HG02763 (cell line): ENCODE results near the gene DYRK1A.
"Not testable (repeated sequence)": the region's sequence is repeated elsewhere in the genome, so short reads cannot be mapped to it uniquely, and the experiment has no call there.

Experiments
- ATAC-seq: cut with Tn5 transposase; IDR thresholded peaks from one replicate; pipeline ENCODE4 v1.9.1; 2021; ENCODE audit warnings: mild to moderate bottlenecking, moderate library complexity; ENCODE audit not compliant: unreplicated experiment

DYRK1A gene

DNA sequence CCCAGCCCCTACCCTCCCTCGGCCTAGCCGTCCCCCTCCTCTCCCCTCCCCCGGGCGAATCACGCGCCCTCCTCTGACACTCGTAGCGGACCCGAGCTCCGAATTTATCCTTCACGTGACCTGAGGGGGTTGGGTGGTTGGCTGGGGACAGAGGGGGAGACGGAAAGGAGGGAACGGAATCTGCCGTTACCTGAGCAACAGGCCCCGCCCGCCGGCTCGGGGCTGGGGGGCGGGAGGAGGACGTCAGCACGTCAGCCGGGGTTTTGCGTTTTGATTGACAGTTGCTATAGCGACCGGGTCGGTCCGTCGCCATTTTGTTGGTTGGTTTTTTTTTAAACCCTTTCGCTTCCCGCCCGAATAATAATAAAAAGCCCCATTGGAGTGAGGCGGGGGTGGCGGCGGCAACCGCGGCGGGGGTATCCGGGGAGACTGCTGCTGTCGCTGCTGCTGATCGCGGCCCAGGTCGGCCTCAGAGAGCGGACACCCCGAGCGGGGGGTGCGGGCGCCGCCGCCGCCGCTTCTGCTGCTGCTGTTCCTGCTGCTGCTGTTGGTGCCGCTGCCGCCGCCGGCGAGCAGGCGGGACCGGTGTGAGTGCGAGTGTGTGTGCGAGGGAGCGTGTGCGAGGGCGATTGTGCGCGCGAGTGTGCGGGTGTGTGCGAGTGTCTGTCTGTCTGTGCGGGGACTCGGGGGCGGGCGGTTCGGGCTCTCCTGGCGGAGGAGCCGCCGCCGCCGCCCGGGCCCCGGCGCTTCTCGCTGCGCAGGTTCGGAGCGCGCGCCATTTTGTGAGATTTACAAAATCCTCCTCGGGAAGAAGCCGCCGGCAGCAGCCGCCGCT lies at the start of gene DYRK1A:
Gene DYRK1A, plus strand, starts transcription at position 292 of the 835 bp plus-strand sequence. CDS start 53,602 bp downstream, outside the sequence.
- peak; percentile 69 for ATAC-seq

DNA sequence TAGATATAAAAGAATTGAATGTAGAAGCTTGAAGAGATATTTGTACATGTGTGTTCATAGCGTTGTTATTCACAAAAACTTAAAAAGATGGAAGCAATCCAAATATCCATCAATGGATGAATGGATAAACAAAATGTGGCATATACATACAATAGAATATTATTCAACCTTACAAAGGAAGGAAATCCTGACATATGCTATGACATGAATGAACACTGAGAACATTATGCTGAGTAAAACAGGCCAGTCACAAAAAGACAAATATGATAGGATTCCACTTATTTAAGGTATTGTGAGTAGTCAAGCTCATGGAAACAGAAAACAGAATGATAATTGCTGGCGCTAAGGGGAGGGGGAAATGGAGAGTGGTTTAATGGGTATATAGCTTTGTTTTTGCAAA lies 47.0 kb upstream of the DYRK1A start:
- no peak for ATAC-seq

DNA sequence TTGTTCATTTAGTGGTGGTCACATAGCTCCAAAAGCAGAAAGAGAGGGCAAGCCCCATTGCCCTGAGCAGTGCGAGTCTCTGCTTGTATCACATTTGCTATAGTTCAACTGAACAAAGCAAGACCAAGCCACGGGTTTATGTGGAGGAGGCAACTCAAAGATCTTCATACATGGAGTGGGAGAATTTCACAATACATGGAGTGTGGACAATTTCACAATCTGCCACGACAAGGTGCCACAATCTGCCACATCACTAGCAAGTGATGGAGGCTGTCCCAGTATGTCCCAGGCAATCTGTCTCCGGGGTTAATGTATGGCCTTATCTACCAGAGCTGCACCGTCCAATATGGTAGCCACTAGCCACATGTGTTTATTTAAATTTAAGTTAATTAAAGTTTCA lies 44.5 kb upstream of the DYRK1A start:
- ATAC-seq: no peak

DNA sequence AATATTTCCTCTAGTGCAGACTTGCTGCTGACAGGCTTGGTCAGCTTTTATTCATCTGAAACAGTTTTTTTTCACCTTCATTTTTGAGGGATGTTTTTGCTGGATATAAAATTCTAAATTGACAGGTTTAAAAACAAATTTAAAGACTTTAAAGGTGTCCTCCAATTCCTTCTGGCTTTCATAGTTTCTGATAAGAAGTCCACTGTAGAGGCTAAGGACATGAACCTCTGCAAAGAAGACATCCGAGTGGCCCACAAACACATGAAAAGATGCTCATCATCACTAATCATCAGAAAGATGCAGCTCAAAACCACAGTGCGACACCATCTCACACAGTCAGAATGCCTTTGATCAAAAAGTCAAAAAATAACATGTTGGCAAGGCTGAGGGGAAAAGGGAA lies 42.0 kb upstream of the DYRK1A start:
- ATAC-seq: no peak

DNA sequence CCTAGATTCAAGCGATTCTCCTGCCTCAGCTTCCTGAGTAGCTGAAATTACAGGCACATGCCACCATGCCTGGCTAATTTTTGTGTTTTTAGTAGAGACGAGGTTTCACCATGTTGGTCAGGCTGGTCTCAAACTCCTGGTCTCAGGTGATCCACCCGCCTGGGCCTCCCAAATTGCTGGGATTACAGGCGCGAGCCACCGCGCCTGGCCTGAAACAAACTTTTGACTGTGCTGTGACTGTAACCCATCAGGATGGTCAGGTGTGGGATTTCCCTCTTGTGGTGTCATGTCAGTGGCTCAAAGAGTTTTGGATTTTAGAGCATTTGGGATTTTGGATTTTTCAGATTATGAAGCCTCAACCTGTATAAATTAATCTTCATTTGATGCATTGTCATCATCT lies 38.4 kb upstream of the DYRK1A start:
- ATAC-seq: not testable (repeated sequence)

DNA sequence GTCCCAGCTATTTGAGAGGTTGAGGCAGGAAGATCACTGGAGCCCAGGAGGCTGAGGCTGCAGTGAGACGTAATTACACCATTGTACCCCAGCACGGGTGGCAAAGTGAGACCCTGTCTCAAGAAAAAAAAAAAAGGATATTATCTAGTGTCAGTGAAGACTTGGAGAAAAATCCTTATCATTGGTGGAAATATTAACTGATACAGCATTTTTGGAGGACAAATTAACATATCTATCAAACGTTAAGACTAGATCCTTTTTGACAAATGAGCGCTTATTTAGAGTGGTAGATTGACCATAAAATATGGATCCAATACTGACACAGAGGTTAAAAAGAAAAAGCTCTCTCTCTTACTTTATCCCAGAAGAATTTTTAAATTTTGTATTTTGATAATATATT lies 35.2 kb upstream of the DYRK1A start:
- ATAC-seq: no peak

DNA sequence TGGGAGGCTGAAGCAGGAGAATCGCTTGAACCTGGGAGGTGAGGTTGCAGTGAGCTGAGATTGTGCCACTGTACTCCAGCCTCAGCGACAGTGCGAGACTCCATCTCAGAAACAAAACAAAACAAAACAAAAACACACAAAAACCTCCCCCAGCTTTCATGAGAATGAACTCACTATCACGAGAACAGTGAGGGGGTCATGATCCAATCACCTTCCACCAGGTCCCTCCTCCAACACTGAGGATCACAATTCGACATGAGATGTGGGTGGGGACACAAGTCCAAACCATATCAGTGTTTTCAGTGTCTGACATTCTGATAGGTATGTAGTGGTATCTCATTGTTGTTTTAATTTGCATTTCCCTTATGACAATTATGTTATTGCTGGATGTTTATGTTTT lies 31.5 kb upstream of the DYRK1A start:
- ATAC-seq: no peak

DNA sequence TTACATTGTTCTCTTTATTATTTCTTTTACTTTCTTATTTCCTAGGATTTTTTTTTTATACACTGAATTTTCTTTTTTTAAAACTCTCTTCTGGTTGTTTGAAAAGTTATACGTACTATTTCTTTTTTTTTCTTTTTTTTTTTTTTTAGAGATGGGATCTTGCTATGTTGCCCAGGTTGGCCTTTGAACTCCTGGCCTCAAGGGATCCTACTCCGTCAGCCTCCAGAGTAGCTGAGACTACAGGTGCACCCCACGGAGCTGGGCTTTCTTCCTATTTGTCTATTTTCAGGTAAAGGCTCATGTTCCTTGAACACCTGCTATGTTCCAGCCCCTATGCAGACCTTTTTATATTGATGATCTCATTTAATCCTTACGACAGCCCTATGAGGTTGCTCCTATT lies 29.4 kb upstream of the DYRK1A start:
- no peak for ATAC-seq

DNA sequence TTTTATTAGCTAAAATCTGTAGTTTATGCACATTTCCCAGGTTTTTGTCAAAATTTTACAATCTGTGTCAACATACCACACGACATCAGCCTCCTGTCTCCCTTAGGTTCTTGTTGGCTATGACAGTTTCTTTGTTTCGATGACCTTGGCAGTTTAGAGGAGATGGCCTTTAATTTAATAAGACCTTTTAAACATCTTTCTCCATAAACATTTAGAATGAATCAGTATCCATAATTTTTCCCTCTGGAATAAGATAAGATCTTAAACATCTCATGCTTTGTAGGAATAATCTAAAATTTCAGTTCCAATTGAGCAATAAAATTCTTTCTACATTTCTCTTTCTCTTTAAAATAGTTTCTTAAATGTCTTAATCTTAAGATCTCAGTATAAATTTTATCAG lies 28.7 kb upstream of the DYRK1A start:
- ATAC-seq: no peak

DNA sequence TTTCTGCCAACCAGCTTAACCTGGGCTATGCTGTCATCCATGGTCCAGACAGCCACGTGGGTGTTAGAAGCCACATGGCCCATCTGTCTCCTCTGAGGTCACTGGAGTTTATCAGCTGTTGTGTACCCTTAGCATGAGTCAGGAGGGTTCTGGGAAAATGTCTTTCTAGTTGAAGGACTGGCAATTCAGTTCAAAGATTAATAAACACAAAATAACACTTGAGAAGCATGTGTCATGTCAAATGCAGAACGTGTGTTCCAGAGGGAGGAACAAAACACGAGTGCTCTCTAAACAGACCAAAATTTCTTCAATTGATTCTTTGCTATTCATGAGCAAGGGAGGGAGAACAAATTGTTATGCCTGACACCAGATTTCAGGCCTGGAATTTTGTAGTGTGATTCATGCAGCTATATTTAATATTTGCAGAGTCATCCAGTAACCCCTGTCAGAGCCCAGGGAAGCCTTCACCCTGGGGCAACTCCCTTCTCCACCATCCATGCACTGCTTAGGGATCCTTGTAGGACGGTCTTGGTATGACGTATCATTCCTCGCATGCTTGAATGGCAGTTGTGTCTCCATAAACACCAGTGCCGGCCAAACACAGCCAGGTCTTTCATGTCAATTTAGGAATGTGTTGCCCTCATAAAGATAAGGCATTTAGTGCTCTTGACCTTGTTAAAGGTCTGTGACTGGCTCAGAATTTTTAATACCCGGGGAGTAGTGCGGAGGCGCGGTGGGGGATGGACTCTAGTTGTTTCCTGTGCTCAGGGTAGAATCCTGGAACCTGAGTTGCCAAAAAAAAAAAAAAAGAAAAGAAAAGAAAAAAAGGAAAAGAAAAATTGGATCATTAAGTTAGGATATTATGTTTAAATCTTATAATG lies 27.7 kb upstream of the DYRK1A start:
- ATAC-seq: no peak

DNA sequence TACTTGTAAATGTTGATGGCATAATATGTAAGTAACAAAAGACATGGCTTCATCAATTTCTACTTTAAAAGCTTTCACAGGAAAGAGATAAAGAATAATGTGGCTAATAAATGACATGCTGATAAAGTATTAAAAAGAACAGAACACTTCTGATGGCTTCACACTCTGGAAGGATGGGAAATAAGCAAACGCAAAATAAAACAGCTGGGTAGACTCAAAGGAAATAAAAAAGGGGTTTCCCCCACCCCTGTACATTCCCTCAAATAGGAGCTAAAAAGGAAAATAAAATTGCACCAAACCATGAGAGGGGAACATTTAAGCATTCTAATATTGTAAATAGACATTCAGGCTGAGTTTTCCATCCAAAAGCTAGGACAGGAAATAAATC lies 27.0 kb upstream of the DYRK1A start:
- no peak for ATAC-seq

DNA sequence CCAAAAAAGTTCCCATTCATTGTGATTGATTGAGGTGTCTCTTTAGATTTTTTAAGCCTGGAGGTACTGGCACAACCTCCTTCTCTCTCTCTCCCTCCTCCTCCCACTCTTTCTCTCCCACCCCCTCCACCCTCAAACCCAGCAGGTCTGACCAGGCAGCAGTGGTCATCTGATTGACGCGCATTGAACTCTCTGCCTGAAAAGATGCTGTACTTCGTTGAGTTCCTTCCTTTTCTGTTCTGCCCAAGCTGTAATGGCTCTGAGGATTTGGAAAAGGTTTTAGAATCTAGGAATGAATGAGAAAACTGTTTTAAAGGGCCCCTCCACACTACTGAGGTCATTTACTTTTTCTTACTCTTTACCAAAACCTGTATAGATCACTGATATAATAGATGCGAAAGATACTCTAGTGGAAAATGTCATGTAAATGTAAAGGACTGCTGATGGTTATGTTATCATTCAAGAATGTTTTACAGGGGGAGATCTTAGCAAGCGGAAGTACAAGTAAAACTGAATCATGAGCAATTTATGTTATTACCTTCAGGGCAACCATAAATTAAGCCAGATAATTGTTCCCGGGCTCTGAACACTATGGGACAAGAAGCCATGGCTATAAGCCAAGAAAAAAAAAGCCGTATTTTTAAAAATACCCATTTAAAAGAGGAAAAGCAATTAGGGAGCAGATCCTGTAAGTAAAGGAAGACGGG lies 25.2 kb upstream of the DYRK1A start:
- ATAC-seq: no peak

DNA sequence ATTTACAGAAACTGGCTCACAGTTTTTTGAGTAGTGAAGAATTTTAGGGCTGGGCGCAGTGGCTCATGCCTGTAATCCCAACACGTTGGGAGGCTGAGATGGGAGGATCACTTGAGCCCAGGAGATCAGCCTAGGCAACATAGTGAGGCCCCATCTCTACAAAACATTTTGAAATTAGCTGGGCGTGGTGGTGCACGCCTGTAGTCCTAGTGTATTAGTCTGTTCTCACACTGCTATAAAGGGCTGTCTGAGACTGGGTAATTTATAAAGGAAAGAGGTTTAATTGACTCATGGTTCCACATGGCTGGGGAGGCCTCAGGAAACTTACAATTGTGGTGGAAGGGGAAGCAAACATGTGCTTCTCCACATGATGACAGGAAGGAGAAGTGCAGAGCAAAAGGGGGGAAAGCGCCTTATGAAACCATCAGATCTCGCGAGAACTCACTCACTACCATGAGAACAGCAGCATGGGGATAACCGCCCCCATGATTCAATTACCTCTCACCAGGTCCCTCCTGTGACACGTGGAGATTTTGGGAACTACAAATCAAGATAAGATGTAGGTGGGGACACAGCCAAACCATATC lies 24.4 kb upstream of the DYRK1A start:
- ATAC-seq: no peak

DNA sequence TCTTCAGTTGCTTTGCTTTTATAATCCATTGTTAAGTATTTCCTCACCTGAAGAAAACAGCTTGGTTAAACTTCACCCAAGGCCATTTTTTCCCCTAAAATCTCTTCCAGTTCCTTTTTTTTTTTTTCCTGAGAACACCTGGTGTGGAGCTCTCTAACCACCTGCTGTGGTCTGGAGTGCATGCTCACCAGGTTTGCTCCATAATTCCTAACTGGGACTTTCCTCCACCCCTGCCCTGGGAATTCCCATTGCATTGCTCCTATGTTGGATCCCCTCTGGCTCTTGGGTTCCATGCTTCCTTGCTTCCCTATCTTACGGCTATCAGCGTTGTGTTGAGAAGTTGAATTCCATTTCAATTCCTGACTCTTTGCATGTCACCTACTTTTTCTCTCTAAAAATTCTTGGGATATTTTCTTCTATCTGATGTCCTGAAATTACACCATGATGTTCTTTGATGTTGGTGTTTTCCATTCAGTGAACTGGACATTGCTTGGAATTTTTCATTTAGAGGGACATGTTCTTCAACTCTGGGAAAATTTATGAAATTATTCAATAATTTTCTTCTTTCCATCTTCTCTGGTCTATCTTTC lies 19.6 kb upstream of the DYRK1A start:
- no peak for ATAC-seq

DNA sequence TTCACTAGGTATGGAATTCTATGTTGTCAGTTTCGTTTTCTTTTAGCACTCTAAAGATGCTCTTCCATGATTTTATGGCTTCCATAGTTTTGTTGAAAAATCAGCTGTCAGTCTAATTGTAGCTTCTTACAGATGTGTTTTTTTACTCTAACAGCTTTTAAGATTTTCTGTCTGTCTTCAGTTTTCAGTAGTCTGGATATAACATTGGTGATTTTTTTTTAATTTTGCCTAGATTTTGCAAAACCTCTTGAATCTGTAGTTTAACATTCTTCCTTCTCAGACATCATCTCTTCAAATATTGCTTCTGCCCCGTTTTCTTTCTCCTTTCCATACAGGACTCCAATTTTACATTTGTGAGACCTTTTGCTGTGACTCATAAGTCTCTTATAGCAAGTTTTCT lies 17.9 kb upstream of the DYRK1A start:
- no peak for ATAC-seq

DNA sequence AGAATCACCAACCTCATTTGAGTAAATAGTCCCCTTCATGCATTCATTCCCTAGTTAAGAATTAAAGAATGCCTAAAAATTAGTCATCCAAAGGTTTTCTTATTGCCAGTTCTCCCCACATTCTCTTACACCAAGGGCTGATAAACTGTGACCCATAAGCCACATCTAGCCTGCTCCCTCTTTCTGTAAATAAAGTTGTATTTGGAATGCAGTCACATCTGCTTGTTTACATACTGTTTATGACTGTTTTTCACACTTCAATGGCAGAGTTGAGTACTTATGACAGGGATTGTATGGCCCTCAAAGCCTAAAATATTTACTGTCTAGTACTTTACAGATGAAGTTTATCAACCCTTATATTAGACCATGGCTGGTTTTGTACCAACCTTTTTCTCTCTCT lies 16.1 kb upstream of the DYRK1A start:
- ATAC-seq: no peak

DNA sequence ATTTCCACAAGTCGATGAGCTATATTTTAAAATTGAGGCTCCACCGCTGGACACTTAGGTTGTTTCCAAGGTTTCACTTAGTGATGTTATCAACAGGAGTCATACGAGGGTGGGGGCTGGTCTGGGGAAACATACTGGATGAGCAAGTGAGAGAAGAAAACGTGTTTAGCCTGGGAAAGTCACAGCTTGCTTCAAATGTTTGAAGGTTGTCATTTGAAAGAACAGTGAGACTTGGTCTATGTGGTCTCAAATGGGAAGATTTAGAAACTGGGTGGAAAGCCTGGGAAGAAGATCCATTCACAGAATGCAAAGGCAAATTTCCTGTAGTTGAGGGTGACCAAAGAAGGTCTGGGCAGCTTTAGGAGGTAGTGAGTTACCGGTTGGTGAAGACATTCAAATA lies 9.9 kb upstream of the DYRK1A start:
- ATAC-seq: no peak

DNA sequence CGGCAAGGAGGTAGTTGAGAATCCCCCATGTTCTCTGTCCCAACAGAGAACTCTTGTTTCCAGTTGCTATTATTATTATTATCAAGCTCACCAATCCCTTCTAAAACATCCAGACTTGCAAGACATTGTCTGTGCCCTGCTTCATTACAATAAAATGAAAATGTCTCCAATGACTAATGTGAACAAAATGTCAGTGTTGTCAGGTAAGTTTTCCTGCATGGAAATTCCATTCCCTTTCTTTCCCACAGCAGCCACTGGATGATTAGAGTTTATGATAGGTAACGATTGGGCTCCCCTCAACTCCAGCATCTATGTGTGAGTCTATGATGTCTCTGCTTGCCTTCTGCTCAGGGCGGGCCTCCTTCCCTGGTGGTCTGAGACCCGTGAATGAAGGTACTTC lies 8.9 kb upstream of the DYRK1A start:
- no peak for ATAC-seq

DNA sequence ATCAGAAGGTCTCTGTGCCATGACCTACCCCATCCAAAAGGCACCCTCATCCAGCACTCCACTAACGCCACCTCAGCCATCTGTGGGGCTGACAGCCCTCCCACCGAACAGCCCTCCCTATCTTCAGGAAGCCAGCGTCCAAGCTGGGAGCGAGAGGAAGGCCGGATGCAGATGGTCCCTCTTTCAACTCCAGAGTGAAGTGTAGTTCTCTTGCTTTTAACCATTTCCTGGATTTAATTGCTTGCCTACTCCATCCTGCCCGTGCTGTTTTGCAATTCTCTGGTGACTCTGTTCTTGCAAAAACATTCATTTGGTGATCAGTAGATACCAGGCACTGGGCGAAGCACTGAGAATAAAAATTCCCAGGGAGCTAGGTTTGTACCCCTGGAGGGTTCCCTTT lies 8.2 kb upstream of the DYRK1A start:
- ATAC-seq: no peak

DNA sequence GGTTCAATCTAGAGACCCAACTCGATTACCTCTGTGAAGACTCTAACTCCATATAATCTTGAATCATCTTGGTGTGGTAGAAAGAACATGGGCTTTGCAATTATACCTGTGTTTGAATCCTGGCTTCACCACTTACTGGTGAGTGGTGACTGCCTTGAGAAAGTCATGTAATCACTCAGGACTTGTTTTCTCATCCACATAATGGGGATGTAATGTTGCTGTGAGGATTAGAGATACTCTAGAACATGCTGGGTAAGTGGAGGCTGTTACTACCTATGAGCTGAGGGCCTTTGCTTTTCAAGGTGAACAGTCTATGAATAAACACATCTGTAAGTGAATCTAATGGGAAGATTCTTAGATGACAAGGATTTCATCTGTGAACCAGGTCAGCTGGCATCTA lies 2.6 kb upstream of the DYRK1A start:
- no peak for ATAC-seq

DNA sequence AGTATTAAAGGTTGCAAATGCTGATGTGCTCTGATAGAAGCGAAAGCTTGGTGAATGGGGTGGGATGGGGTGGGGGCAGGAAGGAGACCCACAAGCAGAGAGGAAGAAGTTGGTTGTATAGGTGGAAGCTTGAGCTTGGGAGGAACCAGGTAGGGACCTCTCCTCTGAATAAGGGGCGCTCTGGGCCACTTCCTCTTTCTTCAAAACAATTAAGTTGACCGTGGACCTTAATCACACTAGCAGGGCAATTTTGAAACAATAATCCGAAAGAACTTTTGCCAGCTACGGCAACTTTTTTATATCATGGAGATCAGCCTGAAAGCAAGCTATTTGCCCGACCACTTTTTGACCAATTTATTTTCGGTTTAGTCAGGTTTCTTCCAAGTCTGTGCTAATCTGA lies 1.9 kb upstream of the DYRK1A start:
- ATAC-seq: no peak
